ENCODE results near the gene ARL13B.

DNA sequence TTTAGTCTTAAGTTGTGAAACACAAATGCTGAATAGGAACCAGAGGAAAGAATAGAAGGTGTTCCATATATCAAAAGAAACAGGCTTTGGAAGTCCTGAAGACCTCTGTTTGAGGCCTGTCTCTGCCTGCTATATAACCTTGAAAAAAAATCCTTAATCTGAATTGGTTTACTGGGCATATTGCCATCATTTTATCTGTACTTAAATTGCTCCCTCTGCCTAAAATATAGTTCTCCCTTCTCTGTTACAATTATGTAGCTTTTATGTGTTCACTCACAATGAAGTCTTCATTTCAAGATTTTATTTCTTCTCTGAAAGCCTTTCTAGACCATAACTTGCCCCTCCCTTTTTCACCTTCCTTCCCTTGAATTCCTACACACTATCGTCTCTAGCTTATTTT, 21.2 kb downstream of the ARL13B start:
- TF ChIP-seq, protein P1, sequence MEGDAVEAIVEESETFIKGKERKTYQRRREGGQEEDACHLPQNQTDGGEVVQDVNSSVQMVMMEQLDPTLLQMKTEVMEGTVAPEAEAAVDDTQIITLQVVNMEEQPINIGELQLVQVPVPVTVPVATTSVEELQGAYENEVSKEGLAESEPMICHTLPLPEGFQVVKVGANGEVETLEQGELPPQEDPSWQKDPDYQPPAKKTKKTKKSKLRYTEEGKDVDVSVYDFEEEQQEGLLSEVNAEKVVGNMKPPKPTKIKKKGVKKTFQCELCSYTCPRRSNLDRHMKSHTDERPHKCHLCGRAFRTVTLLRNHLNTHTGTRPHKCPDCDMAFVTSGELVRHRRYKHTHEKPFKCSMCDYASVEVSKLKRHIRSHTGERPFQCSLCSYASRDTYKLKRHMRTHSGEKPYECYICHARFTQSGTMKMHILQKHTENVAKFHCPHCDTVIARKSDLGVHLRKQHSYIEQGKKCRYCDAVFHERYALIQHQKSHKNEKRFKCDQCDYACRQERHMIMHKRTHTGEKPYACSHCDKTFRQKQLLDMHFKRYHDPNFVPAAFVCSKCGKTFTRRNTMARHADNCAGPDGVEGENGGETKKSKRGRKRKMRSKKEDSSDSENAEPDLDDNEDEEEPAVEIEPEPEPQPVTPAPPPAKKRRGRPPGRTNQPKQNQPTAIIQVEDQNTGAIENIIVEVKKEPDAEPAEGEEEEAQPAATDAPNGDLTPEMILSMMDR (IDR thresholded peaks at IDR 0.05) = no peak
- TF ChIP-seq POLR2A (IDR thresholded peaks at IDR 0.05) (no peak), POLR2AphosphoS5 (IDR thresholded peaks at IDR 0.05; ENCODE audit: insufficient read depth in 1 of 2, low read depth in 1 of 2) (no peak)

All from vagina (tissue), 2 donors.